SKM-1 (cell line): ENCODE results near the gene MAP3K4.

ENCODE experiments used
- DNase-seq: peaks from one replicate; lab custom pipeline; 2025; ENCODE audit not compliant: unreplicated experiment; lab: John Stamatoyannopoulos, UW

The MAP3K4 gene

DNA sequence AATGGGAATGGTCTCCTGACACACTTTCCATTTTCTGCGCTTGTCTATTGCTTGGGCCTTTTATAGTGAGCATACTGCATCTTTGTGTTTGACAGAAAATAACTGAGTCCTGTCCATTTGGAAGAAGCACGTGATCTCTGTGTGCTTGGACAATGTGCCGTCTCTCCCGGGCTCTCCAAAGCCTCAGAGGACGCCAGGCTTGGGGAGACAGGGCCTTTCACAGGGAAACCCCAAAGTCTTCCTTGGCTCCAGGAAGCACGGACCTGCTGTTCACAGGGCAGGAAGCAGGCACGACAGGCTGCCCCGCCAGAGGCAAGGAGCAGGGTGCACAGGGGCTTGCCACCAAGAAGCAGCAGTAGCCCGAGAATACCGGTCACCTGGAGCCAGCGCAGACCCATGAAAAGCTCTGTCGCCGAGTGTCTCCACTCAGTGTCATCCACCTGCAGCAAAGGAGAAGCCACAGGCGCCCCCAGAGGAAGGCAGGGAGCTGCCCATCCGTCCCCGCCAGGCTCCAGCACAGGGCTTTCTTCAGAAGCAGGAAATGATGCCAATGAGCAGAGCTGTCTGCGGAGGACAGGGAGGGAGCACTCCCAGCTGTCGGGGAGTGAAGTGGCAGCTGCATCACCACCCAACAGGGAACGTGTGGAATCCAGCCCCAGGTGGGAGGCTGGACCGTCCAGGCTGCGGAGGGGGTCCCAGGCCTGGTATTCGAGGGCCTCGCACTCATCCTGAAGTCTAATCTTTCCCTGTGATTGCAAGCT is 147.2 kb downstream of the MAP3K4 start:
- no peak for DNase-seq

DNA sequence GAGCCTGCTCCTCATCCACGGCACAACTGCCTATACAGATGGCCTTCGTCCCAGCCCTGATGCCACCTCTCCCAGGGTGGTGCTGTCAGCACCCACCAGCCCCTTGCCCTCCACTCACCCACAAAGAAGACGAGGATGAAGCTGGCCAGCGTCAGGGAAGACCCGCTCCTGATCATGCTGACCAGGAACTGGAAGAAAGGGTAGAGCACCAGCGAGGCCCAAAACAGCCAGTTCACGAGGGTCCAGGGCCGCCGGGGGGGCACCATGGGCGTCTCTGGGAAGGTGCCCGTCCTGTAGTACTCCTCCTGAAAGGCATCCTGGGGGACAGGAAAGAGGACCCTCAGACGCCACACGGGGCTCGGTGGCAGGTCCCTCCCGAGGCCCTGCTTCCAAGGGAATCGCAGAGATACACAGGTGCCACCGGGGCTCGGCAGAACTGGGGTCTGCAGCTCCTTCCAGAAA is 147.8 kb downstream of the MAP3K4 start:
- no peak for DNase-seq

GRCh38 chr6:161139766-161140553 is 148.4 kb downstream of the MAP3K4 start:
- no peak for DNase-seq

DNA sequence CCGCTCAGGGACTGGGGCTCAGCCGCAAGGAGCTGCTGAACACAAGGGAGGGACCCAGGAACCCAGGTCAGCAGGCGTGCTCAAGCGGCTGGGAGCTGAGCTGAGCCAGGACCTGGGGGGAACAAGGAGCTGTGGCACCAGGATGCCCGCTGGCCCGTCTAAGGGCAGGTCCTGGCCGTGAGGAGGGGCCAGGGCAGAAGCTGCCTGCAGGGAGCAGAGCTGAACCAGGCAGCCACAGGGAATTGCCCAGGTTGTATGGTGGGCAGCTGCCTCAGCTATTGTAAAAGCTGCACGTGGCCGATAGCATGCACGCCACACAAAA is 148.9 kb downstream of the MAP3K4 start:
- no peak for DNase-seq

- DNase-seq = no peak
These were observed 149.6 kb downstream of the MAP3K4 start for GRCh38 chr6:161141173-161141572.

DNA sequence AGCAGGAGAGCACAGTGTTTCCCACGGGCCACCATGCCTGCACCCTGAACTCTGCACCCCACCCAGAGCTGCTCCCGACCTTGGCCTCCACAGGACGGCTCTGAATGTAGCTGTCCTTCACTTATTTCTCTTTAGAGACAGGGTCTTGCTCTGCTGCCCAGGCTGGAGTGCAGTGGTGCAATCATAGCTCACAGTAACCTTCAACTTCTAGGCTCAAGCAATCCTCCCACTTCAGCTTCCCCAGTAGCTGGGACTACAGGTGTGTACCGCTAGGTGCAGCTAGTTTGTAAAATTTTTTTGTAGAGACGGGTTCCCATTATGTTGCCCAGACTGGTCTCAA is 151.4 kb downstream of the MAP3K4 start:
- no peak for DNase-seq

DNA sequence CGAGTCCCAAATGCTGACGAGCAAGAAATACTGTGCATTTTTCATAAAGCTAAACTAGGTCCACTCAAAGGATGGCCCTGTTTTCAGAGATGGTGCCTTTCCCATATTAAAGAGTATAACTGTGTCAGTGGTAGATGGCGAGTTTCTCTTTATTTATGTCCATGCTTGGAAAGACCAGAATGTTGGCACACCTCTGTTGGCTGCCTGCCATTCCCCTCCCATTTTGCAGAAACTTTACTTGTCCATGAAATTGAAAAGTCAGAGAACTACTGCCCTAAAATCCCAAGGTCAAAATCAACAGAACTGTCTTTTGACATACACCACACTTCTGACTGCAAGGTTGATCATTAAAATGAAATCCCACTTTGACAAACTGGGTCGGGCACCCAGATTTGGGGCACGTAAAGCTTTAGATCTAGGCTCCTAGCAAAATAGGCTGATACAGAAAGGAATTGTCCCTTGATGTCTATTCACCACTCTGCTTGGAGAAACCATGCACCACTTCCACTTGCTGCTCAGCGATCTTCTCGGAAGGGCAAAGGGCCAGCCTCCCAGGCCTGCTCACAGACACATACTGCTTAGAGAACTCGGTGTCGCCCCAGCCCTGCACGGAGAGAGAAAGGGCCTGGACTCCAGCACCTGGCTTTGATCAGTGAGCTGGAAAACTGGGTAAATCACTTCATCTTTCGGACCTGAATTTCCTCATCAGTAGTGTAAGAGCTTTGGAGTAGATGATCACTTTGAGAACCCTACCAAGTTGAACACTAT is 152.3 kb downstream of the MAP3K4 start:
- no peak for DNase-seq

DNA sequence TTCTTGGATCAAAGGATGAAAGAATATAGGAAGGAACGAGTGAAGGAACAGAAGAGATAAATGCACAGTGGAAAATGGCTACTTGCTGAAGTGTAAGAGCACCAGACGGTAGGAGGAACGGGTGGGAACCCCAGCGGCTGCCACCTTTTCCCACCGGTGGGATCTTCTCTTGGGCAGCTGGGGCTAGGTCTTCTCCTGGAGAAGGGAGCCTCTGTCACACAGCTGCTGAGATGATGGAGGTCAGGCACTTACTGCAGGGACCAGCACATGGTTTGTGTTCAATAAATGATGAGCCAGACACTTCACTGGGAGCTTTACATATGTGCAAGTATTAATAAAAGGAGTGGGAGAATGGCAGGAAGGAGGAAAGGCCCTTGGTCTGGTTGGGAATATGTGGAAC is 158.6 kb downstream of the MAP3K4 start:
- DNase-seq = no peak

DNA sequence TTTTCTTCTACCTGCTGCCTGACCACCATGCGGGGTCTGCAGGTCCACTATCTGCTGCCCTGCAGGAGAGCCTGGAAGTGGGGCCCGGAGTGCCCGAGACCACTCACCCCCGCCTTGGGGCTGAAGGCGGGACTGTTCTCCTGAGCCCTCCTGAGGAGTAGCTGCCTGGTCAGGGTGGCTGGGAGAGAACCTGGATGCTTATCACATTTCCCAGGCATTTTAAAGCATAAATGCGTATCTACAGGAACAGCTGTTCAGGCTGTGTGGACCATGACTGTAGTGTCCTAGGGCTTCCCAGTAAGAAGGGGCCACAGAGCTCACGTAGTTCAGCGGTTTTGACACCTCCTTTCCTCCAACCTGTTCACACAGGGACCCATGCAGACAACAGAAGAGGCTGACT is 159.0 kb downstream of the MAP3K4 start:
- DNase-seq = no peak

- no peak for DNase-seq
These were observed 159.6 kb downstream of the MAP3K4 start for GRCh38 chr6:161151059-161151645.

DNA sequence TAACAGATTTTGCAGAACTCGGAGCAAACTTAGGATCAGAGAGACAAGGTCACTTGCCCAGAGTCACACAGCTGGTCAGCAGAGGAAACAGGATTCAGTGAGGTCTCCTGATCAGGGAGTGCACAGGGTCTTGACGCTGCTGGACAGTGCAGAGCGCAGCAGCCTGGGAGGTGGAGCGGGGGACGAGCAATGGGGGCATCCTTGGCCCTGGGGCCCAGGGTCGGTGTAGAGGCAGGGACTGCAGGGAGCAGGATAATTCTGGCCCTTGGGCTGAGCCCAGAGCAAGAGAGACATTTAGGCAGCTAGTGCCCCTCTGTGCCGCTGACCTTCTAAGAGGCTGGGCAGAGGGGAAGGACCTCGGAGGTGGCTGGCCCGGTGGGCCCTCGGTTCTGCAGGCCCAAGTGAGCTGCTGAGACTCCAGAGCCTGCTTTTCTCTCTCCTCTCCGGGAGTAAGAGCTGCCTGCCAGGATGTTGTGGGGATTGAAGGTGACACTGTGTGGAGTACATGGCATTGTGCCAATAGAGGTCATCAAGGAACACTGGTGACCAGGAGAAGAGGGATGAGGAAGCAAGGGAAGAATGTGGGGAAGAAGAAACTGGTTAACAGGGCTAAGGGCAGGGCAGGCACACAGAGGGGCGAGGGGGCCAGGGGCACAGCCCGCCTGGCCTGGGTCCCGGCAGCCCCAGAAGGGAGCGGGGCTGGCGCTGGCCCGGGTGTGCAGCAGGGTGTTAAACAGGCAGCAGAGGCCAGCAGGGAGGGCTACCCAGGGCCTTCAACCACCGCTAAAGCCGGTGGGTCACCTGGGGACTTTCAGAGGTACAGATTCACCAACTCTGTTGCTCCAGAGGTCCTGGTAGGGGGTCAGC is 160.3 kb downstream of the MAP3K4 start:
- DNase-seq = no peak

DNA sequence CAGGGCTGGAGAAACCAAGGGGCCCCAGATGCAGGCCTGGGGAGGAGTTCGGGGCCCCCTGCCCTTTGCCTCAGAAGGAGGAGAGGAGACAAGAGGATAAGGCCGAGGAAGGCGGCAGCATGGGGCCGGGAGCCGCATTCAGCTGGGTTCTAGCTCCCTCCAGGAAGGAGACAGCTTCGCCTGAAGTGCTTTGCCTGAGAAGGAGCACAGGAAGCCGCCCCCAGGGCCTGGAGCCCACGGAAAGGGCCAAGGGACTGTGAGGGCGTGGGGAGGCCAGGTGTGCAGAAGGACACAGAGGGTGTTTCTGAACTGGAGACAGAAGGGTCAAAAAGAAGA is 160.9 kb downstream of the MAP3K4 start:
- no peak for DNase-seq

GRCh38 chr6:161152907-161153662 is 161.5 kb downstream of the MAP3K4 start:
- DNase-seq = no peak

- no peak for DNase-seq
These were observed 162.2 kb downstream of the MAP3K4 start for GRCh38 chr6:161153725-161154124.

- no peak for DNase-seq
These were observed 163.3 kb downstream of the MAP3K4 start for GRCh38 chr6:161154796-161155335.

DNA sequence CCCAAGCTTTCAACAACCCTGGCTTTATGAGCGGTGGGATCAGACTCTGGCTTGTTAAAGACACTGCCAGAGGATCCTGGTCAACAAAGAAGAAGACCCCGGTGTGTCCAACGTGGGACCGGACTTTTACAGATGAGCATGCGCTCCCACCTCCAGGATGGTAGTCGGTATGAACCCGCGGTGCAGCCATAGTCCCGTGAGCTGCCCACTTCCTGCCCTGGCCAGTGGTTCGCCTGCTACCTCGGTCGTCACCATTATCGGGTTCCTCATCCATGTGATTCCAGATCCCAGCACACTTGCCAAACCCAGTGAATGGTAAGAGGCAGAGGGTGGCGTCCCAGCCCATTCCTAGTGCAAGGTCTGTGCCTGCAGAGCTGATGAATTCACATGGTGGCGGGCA is 169.6 kb downstream of the MAP3K4 start:
- DNase-seq = no peak

GRCh38 chr6:161161889-161162624 is 170.5 kb downstream of the MAP3K4 start:
- no peak for DNase-seq

DNA sequence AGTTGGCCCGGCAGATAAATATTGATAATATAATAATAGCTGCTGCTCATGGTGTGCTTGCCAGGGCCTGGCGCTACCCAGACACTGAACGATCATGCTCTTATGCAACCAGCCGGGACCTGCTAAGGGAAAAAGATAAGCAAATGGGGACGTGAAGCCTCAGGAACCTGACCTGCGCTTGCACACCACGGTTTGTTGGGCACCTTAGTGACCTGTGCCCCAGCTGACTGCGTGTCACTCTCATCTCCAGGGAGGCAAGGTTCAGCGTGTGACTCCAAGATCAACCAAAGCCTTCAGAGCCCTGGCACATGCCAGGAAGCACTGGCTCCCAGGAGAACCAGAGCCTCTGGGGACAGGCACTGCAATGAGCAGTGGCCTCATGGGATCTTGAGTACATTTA is 171.2 kb downstream of the MAP3K4 start:
- DNase-seq = no peak
